ENCODE measurements around the gene MINDY4. TPM values are rescaled to one million over a fixed set of nuclear protein-coding genes. Genes with fewer than 3 reads are reported as not detected.

MINDY4 gene
- total RNA-seq = 5.3 to 6.3 TPM (median 5.8 TPM) in 3 replicates
- long read RNA-seq, transcript MINDY4-201 (18 exons, 2,733 nt) = major isoform, 6 of 11 reads
- long read RNA-seq, partial matches to known transcripts = 1 of 11 reads
- long read RNA-seq, other reads (novel, unspliced or antisense) = 4 of 11 reads

GRCh38 chr7:30771174-30771879 is at the start of gene MINDY4:
Gene MINDY4, plus strand, starts transcription at chr7:30771417. Its CDS starts 77 bp downstream, at chr7:30771494.
- Mint-ChIP-seq H3K4me3 (ENCODE audit: unreplicated experiment) (peak within 1 kb of the TSS; percentile 75), H3K27ac (ENCODE audit: unreplicated experiment) (peak within 1 kb of the TSS; percentile 77), H3K4me1 (ENCODE audit: low read depth) (peaks cover 34% of the 10 kb centered on the region), H3K27me3 (ENCODE audit: low read depth) (no peaks in the 10 kb centered on the region), H3K9me3 (ENCODE audit: low read depth) (no peaks in the 10 kb centered on the region), H3K36me3 (ENCODE audit: low read depth) (no peaks in the 10 kb centered on the region)
- DNase-seq (ENCODE audit: low spot score) = no peak
- TF ChIP-seq, protein P1, sequence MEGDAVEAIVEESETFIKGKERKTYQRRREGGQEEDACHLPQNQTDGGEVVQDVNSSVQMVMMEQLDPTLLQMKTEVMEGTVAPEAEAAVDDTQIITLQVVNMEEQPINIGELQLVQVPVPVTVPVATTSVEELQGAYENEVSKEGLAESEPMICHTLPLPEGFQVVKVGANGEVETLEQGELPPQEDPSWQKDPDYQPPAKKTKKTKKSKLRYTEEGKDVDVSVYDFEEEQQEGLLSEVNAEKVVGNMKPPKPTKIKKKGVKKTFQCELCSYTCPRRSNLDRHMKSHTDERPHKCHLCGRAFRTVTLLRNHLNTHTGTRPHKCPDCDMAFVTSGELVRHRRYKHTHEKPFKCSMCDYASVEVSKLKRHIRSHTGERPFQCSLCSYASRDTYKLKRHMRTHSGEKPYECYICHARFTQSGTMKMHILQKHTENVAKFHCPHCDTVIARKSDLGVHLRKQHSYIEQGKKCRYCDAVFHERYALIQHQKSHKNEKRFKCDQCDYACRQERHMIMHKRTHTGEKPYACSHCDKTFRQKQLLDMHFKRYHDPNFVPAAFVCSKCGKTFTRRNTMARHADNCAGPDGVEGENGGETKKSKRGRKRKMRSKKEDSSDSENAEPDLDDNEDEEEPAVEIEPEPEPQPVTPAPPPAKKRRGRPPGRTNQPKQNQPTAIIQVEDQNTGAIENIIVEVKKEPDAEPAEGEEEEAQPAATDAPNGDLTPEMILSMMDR (IDR thresholded peaks at IDR 0.05) = peak; percentile 41

- no peak overlapping the region for H3K4me3 Mint-ChIP-seq (ENCODE audit: unreplicated experiment)
- H3K36me3 Mint-ChIP-seq (ENCODE audit: low read depth) = peaks cover 10% of the 10 kb centered on the region
- peaks cover 34% of the 10 kb centered on the region for H3K27me3 Mint-ChIP-seq (ENCODE audit: low read depth)
- no peak overlapping the region for H3K27ac Mint-ChIP-seq (ENCODE audit: unreplicated experiment)
- H3K9me3 Mint-ChIP-seq (ENCODE audit: low read depth) = peaks cover 29% of the 10 kb centered on the region
- TF ChIP-seq, protein P1 (IDR thresholded peaks at IDR 0.05) = no peak
- no peak for DNase-seq (ENCODE audit: low spot score)
- no peaks in the 10 kb centered on the region for H3K4me1 Mint-ChIP-seq (ENCODE audit: low read depth)
These were observed 49.0 kb upstream of the MINDY4 start for GRCh38 chr7:30722187-30722586.

GRCh38 chr7:30722671-30723070 is 48.5 kb upstream of the MINDY4 start:
- peaks cover 34% of the 10 kb centered on the region for H3K27me3 Mint-ChIP-seq (ENCODE audit: low read depth)
- H3K9me3 Mint-ChIP-seq (ENCODE audit: low read depth) = peaks cover 27% of the 10 kb centered on the region
- no peak for DNase-seq (ENCODE audit: low spot score)
- peaks cover 9% of the 10 kb centered on the region for H3K36me3 Mint-ChIP-seq (ENCODE audit: low read depth)
- no peak overlapping the region for H3K4me3 Mint-ChIP-seq (ENCODE audit: unreplicated experiment)
- no peaks in the 10 kb centered on the region for H3K4me1 Mint-ChIP-seq (ENCODE audit: low read depth)
- TF ChIP-seq, protein P1 (IDR thresholded peaks at IDR 0.05) = no peak
- H3K27ac Mint-ChIP-seq (ENCODE audit: unreplicated experiment) = no peak overlapping the region

DNA sequence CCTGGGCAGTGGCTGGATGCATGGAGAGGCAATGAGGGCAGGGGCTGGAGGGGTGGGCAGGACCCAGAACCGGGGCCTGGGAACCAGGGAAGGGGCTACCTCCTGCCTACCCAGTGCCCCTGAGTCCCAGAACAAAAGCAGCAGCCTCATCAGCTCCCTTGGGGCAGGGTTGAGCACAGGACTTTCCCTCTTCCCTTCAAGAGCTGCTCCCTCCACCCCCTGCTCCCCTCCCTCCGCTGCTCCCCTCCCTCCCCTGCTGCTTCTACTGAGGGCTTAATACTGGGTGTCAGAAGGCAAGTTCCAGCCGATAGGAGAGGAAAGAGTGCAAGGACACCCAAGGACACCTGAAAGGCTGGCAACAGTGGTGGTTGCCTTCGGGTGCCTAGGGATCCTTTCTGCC is 47.4 kb upstream of the MINDY4 start:
- H3K36me3 Mint-ChIP-seq (ENCODE audit: low read depth) = no peaks in the 10 kb centered on the region
- no peak overlapping the region for H3K4me3 Mint-ChIP-seq (ENCODE audit: unreplicated experiment)
- H3K9me3 Mint-ChIP-seq (ENCODE audit: low read depth) = peaks cover 17% of the 10 kb centered on the region
- no peak overlapping the region for H3K27ac Mint-ChIP-seq (ENCODE audit: unreplicated experiment)
- TF ChIP-seq, protein P1 (IDR thresholded peaks at IDR 0.05) = no peak
- H3K27me3 Mint-ChIP-seq (ENCODE audit: low read depth) = peaks cover 41% of the 10 kb centered on the region
- no peaks in the 10 kb centered on the region for H3K4me1 Mint-ChIP-seq (ENCODE audit: low read depth)
- no peak for DNase-seq (ENCODE audit: low spot score)

- DNase-seq (ENCODE audit: low spot score) = no peak
- TF ChIP-seq, protein P1 (IDR thresholded peaks at IDR 0.05) = no peak
- no peak overlapping the region for H3K27ac Mint-ChIP-seq (ENCODE audit: unreplicated experiment)
- no peaks in the 10 kb centered on the region for H3K9me3 Mint-ChIP-seq (ENCODE audit: low read depth)
- no peaks in the 10 kb centered on the region for H3K36me3 Mint-ChIP-seq (ENCODE audit: low read depth)
- H3K27me3 Mint-ChIP-seq (ENCODE audit: low read depth) = peaks cover 57% of the 10 kb centered on the region
- no peak overlapping the region for H3K4me3 Mint-ChIP-seq (ENCODE audit: unreplicated experiment)
- peaks cover 1% of the 10 kb centered on the region for H3K4me1 Mint-ChIP-seq (ENCODE audit: low read depth)
These were observed 44.8 kb upstream of the MINDY4 start for GRCh38 chr7:30726296-30727006.

Measured in chondrocyte (in vitro differentiated cells).